ENCODE results near the gene GPR152.

GRCh38 chr11:67500831-67501715, 48.5 kb upstream of the GPR152 start:
- no peak for TF ChIP-seq CTCF (IDR thresholded peaks at IDR 0.05)
- TF ChIP-seq POLR2A (IDR thresholded peaks at IDR 0.05) = no peak
